H1 (cell line): ENCODE data around the gene IFI30. TPM values are rescaled to one million over a fixed set of nuclear protein-coding genes. Genes with fewer than 3 reads are reported as not detected.

Experiments
- ASH2L ChIP-seq: fragments of 200-600, 300-600 bp; sonication (generic); IDR thresholded peaks from one replicate; pipeline ENCODE4 v1.7.1; 2017; ENCODE audit warnings: low read length
- CBX5 ChIP-seq: fragments of 300-800, 300-1000 bp; sonication (generic); IDR thresholded peaks from 2 replicates; pipeline ENCODE4 v1.7.1; 2016; ENCODE audit warnings: antibody characterized with exemption, low read length, low read depth
- PHF8 ChIP-seq: fragments of 200-600 bp; sonication (generic); conservative IDR thresholded peaks from 2 replicates; pipeline ENCODE4 v1.7.1; 2012; ENCODE audit warnings: low read depth, mild to moderate bottlenecking, inconsistent platforms, low read length, moderate library complexity
- TCF12 ChIP-seq: IDR thresholded peaks from 2 replicates; pipeline ENCODE4 v1.6.1; 2011; ENCODE audit warnings: low read depth, mild to moderate bottlenecking, low read length
- polyA plus RNA-seq, 7 experiments: library from polyadenylated mRNA; depleted of rRNA in 3 of 7; stranded (reverse) in 5 of 7; unstranded in 2 of 7; fragments of >200 nt in 5 of 7; fragments of 200-250 nt in 2 of 7; gene quantifications; 1 replicate in 5 of 7; 2 replicates in 1 of 7; 4 replicates in 1 of 7; pipeline versions ENCODE4 v1.2.1 to v1.2.3, GENCODE V29; 2011 to 2013; ENCODE audit warnings: missing spikeins in 2 of 7, mixed read lengths in 2 of 7
- total RNA-seq: library from RNA; stranded (reverse); fragmentation: NEBNext Ultra II Directional; extraction: Animal tissue kit (Norgen Biotek cat#: 25700); gene quantifications from 2 replicates; pipeline ENCODE4 v1.2.1, GENCODE V29; 2021
- TF ChIP-seq, protein P1 (sequence below): IDR thresholded peaks from 2 replicates; pipeline ENCODE4 v1.6.1; 2012; ENCODE audit warnings: inconsistent platforms

Gene IFI30
- total and polyA plus RNA-seq, 2 of the 8 experiments (the other 6 are each of a cell fraction or from before 2014, with no cell fraction given) = 28.9 to 62.4 TPM

GRCh38 chr19:18173572-18174288 lies at the start of gene IFI30 (continued):
- TF ChIP-seq TCF12 = no peak
- TF ChIP-seq, protein P1, sequence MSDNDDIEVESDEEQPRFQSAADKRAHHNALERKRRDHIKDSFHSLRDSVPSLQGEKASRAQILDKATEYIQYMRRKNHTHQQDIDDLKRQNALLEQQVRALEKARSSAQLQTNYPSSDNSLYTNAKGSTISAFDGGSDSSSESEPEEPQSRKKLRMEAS = peak; percentile 77
- TF ChIP-seq ASH2L = no peak
- no peak for TF ChIP-seq PHF8
- TF ChIP-seq CBX5 = no peak
